Measurements from ENCODE around the gene DNAI1.
"Not testable (repeated sequence)": the region's sequence is repeated elsewhere in the genome, so short reads cannot be mapped to it uniquely, and the experiment has no call there.

DNAI1 gene

DNA sequence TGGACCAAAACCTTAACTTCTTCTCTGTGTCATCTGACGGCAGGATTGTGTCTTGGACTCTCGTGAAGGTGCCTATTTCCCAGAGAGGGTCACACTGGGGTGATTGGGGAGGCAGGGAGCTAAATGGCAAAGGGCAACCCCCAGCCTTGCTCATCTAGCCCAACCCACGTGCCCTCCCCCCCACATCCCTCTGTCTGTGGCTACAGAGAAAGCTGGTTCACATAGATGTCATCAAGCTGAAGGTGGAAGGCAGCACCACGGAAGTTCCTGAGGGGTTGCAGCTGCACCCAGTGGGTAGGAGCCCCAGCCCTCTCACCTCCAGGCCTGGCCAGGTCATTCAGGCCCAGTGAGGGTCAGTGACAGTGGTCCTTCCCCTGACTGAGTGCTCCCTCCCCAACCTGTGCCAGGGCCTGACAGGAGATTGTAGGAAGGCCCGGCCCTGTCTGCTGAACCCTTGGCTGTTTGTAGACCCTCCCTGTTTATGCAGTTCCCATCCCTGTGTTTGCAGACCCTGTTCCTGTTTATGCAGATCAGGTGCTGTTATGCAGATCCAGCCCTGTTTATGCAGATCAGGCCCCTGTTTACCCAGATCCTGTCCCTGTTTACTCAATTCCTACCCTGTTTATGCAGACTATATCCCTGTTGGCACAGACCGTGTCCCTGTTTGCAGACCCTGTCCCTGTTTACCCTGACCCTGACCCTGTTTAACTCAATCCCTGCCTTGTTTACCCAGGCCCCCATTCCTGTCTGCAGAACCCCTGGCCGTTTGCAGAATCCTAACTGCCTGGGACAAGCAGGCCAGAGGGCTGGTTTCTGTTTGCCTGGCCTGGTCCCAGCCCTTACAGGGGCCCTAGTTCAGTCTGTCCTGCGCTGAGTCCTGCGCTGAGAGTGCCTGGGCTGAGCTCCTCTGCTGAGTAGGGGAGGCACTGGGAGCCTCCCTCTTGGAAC is 53.8 kb downstream of the DNAI1 start:
- no peak for DNase-seq (ENCODE audit: low read depth)

DNA sequence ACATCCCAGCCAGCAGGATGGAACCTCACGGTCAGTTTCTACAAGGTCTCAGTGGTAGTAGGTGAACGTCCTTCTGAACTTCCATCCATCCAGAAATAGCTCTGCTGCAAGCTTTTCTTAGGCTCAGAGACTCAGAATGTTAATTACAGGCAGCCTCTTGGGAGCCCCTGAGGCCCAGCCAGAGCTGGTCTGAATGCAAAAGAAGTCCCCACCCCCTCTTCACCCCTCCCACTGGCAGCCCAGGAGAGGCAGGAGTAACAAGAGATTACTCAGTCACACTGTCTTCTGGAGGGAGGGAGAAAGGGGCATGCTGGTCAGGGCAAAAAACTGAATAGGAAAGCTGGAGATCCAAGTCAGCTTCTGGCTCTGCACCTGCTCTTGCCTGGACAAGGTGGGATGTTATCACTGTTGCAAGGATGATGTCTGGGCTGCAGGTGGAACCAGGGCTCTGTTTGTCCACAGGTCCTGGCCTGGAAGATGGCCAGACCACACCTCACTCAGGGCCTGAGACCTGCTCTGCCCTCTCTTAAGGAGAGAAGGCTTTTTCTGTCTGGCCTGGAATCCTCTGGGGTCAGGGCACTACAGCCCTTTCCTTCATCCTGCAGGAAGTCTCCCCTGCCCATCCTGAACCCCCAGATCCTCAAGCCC is 55.1 kb downstream of the DNAI1 start:
- no peak for DNase-seq (ENCODE audit: low read depth)

DNA sequence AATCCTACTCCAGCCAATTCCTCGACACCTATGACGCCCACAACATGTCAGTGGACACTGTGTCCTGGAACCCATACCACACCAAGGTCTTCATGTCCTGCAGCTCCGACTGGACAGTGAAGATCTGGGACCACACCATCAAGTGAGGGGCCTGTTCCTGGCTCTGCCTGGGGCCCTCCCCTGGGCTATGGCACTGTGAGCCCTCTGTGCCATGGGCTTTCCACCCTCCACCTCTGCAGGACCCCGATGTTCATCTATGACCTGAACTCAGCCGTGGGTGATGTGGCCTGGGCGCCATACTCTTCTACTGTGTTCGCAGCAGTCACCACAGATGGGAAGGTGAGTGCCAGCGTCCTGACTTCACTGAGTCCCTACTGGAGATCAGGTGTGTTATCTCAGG is 55.8 kb downstream of the DNAI1 start:
- DNase-seq (ENCODE audit: low read depth) = no peak

DNA sequence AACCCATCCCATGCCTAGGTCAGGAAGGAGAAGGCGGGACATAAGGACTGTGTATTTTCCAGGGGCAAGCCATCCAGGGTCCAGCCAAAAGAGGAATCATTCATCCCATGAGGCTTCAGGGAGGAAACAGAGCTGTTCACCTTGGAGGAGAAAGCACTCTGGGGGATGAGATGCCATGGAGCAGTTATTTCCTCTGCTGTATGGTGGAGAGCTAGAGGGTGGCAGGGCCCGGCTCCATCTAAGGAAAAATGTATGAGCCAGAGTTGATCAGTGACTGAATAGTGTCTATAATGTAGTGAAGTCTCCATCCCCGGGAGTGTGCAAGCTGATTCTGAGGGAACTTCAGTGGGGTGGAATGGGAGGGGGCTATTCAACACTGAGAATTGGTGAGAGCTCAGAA is 56.2 kb downstream of the DNAI1 start:
- no peak for DNase-seq (ENCODE audit: low read depth)

DNA sequence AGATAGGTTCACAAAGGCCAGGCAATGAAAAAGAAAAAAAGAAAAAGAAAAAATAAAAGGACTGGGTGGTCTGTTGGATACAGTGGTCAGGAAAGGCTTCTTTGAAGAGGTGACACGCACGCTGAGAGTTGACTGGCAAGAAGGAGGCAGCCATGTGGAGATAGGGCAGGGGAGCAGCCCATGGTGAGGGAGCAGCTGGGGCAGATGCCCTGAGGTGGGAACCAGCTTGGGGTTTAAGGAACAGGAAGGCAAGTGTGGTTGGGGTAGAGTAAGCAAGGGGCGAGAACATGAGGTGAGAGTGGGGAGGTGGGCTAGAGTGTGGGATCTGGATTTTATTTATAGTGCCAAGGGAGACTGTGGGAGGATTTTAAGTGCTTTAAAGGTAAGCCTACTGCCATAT is 57.4 kb downstream of the DNAI1 start:
- no peak for DNase-seq (ENCODE audit: low read depth)

DNA sequence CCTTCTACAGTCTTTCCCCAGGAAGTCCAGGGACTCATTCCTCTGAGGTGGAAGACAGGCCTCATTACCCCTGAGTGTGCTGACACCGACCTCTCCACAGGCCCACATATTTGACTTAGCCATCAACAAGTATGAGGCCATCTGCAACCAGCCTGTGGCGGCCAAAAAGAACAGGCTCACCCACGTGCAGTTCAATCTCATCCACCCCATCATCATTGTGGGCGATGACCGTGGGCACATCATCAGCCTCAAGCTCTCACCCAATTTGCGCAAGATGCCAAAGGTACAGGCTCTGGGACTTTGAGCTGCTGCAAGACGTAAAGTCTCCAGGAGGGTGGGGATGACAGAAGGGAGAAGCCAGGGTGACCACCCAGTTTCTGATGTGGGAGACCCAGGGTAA is 58.6 kb downstream of the DNAI1 start:
- no peak for DNase-seq (ENCODE audit: low read depth)

DNA sequence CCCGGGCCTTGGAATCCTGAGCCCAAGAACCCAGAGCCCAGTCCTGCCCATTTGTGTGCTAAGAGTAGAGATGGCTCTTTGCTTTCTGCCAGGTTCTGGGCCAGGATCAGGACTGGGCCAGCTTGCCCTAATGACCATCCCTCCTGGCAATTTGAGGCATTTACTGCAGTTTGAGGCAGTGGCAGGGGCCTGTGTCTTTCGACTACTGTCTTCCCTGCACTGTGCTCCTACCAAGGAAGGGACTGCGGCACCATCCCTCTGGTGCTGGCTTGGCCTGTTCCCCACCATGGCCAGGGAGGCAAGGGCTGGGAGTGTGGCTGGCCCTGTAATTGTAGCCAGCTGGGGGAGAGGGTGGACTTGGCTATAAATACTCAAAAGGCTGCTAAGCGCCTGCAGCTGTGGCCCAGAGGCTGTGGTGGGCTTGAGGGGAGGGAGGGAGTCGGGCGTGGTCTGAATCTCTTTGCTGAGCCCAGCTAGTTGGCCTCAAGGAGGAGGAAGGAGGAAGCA is 59.6 kb downstream of the DNAI1 start:
- no peak for DNase-seq (ENCODE audit: low read depth)

DNA sequence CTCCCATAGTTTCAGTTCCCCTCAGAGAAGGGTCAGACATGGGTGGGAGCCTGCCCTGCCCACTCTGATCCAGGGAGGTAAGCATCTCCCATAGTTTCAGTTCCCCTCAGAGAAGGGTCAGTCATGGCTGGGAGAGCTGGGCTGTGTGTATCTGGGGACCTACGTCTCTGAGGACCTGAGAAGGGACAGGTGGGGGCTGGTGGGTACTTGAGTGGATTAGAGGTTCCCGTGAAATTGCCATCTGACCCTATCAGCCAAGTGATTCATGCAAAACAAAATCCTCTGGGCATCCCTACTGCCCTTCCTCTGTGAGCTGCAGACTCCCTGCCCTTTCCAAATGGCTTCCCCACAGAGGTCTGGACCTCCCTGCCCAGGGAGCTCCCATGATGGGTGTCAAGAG is 60.3 kb downstream of the DNAI1 start:
- DNase-seq (ENCODE audit: low read depth) = no peak

DNA sequence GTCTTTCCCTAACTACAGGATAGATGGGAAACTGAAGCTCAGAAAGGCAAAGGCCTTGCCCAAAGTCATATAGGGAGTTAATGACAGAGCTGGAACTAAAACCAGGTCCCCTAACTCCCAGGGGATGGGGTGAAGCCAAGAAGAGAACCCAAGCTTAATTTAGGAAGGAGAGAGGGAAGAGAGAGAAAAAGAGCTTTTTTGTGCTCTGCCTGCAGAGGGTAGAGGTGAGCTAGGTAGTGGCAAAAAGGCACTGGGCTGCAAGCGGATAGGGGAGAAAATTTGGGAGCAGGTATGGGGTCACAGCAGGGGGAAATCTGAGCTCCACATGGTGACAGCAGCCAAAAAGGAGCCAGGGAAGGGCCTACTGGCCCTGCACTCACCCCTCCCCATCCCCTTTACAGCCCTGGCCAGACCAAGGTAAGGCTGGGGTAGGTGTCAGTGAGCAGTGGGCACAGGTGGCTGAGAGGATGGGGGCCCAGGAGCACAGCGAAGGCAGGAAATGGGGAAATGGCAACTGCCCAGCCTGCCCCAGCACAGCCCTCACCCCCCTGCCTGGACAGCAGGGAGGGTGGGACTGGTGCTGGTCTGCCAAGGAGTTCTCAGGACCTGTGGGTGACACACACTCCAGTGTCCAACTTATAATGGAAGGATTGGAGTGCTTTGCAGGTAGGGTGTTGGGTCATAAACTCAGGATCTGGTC is 60.9 kb downstream of the DNAI1 start:
- DNase-seq (ENCODE audit: low read depth) = no peak

DNA sequence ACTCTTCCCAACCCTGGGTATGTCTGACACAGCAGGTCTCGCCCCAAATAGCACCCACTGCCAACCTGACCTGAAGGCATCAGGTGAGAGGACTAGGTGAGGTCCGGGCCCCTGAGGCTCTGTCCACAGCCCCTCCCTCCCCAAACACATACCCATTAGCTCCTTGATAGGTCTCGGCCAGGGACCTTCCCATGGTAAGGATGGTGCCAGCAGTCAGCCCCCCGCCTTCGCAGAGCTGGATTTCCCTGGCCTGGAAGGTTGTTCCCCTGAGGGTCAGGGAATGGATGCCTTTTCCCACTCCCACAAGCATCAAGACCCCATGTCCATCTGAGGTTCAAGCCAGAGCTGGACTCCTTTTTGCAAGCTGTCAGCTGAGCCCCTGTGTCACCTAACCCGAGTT is 61.5 kb downstream of the DNAI1 start:
- no peak for DNase-seq (ENCODE audit: low read depth)

DNA sequence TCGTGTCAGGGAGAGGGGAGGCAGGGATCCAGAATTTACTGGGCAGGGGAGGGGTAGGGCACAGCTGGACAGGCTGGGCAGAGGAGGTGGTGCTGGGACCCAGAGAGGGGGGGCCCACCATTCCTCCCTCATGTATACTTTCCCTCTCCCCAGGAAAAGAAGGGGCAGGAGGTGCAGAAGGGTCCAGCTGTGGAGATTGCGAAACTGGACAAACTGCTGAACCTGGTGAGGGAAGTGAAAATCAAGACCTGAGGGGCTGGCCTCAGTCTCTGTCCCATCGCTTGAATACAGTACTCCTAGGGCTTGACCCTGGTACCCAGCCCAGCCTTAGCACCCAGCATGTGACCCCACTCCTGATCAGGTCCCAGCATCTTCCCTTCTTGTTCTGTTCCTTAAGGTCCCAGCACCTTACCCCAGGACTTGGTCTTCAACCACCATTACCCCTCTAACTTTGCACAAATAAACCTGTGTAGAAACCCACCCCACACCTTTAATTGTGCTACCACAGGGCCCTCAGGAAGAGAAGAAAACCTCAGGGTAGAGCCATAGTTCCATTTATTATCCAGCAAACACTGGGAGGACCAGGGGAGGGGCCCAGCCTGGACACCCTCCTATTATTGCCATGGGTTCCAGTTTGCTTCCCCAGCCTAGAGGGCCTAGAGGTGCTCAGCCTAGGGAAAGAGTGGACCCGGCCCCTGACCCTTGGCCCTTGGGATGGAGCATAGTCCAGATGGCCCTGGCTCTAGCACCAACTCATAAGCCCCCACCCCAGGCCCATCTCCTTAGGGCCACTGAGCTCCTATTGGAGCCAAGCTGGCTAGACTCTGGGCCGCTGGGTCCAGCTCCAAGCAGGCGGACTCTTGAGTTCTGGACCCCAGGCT is 62.1 kb downstream of the DNAI1 start:
- DNase-seq (ENCODE audit: low read depth) = no peak

DNA sequence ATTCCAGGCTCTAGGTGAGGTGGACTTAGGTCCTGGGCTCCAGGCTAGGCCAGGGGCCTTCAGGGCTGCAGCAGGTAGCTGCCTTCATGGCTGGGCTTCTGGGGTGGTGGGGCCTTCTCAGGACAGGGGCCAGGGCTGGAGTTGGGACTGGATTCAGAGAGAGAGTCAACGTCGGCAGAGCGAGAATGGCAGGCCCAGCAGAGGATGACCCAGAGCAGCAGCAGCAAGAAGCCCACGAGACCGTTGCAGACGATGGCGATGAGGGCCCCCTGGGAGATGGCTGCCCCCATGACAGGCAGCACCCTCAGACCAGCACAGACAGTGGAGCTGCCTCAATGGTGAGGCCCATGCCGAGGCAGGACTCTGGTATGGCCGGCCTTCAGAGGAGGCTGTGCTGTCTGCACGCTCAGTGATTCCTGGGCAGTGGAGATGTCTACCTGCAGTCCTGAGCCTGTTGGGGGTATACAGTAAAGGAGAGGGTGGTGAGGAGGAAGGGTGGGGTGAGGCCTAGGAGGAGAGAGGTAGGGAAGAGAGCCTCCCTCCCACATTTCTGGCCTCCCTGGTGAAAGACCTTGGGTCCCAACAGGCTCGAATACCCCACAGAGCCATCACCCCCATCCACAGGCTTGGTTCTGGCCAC is 62.9 kb downstream of the DNAI1 start:
- no peak for DNase-seq (ENCODE audit: low read depth)

DNA sequence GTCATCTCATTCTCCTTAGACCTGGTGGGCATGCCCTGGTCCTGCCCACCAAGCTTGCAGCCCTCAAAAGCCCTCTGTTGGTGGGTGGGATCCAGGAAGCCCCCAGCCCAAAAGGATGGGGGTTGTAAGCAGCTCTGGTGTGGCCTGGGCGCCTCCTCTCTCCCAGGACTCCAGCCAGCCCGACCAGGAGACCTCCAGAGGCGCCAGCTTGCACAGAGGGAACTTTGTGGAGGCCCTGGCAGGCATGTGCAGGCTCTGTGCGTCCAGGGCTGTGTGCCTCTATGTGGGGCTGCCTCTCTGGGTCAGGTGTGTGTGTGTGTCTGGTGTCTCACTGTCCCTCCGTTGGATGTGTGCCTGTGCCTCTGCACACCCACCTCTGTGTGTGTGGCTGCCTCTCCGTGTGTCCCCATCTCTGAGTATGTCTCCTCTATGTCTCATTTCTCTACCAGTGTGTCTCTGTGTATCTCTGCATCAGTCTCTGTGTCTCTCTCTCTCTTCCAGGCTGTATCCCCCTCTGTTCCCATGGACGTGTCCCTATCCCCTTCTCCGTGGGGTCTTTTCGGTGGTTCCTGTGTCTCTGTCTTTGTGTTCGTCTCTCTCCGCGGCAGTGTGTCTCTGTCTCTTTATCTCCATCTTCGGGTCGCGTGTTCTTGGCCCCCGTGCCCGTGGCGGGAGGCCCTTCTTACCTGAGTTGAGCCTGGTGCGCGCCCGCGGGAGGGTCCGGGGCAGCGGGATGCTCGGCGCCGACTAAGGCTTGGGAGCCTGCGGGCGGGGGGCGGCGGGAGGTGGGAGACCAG is 63.7 kb downstream of the DNAI1 start:
- DNase-seq (ENCODE audit: low read depth) = no peak

DNA sequence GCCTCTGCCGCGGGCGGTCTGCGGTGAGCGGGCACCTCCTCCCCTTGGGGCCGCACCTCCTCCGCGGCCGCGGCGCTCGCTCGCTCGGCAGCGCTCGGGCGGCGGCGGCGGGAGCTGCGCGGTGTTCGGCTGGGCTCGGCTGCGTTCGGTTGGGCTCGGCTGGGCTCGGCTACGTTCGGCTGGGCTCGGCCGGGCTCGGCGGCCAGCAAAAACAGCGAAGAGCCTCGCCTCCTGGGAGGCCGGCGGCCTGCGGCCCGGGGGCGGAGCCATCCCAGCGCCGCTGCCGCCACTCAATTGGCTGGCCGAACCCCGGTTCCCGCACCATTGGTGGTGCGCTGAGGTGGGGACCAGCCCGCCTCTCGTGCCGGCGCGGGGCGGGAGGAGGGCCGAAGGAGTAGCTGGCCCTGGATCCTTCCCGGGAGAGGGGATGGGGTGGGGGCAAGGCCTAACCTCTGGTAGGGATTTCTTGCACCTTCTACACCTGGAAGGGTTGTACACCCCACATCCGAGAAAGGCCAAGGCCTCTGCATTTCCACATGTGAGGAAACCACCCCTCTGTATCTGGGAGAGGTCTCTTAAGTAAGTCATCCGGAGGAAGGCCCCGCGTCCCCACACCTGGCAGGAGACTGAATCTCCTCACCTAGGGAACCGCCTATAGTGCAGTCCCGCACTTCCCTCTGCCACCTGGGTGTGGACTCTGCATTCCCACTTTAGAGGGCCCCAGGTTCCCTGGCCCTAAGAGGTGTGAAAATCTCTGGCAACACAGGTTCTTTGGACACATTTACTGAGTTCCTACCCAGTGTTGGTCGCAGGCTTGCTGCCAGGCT is 64.6 kb downstream of the DNAI1 start, which contains the start of gene ENHO:
ENHO (minus strand) TSS at position 20 of the 827 bp plus-strand sequence. CDS start 1,295 bp downstream, outside the sequence.
- DNase-seq (ENCODE audit: low read depth) = peak; percentile 64

DNA sequence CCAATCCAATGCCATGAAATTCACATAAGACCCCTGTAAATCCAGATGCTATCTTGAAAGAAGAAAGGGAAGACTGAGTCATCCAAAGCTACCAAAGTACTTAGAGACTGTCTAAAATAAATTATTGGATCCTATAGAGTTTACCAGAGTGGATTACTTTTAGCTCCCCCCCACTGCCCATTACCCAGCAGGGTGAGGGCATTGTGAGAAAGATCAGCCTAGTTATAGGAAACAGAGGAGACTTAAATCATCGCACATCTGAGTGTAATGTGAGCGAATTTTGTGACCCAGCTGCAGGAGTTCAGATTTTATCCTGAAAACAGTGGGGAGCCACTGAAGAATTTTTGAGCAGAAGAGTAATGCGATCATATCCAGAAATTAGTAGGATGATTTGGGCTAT is 65.7 kb downstream of the DNAI1 start:
- no peak for DNase-seq (ENCODE audit: low read depth)

DNA sequence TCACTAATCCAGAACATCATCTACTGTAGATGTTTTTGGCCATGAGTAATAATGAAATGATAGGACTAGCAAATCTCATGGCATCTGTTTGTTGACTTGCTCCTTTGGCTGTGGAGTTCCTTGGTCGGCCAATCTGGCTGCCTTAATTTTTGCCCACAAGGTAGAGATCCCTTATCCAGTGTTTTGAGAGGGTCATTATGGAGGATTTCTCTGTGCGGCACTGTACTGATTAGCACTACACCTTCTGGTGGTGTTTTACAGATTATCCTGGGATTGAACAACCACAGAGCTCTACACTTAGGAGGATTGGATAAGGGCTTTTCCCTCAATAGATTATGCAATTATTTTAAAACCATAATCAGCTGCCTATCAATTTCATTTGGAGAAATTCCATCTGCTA is 67.4 kb downstream of the DNAI1 start:
- no peak for DNase-seq (ENCODE audit: low read depth)

DNA sequence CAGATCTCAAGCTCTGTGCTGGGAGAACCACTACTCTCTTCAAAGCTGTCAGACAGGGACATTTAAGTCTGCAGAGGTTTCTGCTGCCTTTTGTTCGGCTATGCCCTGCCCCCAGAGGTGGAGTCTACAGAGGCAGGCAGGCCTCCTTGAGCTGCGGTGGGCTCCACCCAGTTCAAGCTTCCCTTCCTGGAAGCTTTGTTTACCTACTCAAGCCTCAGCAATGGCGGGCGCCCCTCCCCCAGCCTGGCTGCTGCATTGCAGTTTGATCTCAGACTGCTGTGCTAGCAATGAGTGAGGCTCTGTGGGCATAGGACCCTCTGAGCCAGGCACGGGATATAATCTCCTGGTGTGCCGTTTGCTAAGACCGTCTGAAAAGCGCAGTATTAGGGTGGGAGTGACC is 73.4 kb downstream of the DNAI1 start:
- DNase-seq (ENCODE audit: low read depth) = not testable (repeated sequence)

DNA sequence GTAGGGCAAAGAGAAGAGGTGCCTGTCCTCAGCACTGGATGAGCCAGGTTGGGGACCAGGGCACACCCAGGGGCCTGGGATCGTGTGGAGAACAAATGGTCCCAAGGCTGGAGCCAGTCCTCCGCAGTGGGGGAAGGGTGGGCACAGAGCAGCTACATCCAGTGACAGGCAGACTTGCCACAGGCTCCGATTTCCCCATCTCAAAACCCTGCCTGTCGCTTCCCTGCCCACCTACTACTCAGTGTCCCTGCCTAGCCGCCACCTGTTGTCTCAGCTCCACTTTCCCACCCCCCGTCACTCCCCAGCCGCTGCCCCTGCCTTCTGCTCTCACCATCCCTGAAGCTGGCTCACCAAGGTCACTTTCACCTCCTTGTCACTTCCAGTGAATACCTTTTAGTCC is 78.1 kb downstream of the DNAI1 start:
- no peak for DNase-seq (ENCODE audit: low read depth)

DNA sequence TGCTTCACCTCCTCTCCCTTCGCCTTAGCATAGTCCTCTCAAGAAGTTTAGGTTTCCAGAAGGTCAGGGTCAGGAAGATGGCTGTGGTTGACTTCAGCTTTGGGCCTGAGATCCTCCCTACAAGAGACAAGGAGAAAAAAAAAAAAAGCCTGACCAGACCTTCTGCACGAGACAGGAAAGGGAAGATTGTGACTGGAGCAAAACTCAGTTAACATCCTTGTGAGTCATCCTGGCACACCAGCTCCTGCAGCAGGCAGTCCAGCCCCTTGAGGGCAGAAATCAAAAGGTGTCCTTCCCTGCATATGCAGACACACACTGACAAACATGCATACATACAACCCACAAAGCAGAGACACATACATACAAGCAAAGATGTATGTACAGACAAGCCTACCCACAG is 82.2 kb downstream of the DNAI1 start:
- DNase-seq (ENCODE audit: low read depth) = no peak

Measured in HS-27A (cell line).